Measurements from ENCODE around the gene CPED1.

CPED1 gene

DNA sequence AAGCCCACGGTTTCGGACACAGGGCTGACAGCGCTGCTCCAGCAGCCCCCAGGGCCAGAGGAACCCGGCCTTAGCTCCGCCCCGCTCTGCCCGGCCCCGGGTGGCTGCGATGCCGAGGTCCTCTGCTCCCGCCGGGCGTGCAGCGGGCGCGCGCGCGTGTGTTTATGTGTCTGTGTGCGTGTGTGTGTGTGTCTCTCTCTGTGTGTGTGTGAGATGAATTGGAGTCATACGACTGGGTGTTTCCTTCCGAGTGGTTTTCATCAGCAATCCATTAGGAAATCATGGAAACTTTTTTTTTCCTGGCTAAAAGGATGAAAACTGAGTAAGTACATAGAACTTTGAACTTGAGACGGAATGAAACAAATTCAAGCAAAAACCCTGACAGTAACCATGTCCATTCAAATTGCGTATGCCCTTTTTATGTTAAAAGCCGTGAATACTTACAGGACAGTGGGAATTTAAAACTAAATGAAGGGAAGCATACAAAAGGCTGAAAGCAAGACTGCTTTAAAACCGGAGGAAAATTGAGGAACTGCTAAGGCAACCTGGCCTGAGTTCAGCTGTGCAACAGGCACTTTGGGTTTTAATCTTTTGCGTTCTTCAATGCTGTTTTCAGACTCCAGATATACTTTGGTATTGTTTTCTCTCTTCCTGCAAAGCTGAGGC is at the start of gene CPED1:
Gene CPED1 (plus strand): TSS at position 121 of the 666 bp plus-strand sequence. CDS start 911 bp downstream, outside the sequence.
- peak; percentile 72 for DNase-seq (ENCODE audit: low spot score)

DNA sequence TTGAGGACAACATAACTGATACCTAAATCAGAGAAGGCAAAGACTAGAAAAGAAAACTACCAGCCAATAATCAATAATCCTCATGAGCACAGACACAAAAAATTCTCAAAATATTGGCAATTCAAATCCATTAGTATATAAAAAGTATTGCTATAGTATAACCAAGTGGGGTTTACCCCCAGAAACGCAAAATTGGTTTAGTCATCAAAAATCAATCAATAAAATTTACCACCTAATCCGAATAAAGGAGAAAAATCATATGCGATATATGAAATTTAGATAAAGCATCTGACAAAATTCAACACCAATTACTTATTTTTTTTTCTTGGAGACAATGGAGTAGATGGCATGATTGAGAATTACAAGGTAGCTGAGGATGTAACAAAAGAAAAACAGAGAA is 49.2 kb upstream of the CPED1 start:
- no peak for DNase-seq (ENCODE audit: low spot score)

DNA sequence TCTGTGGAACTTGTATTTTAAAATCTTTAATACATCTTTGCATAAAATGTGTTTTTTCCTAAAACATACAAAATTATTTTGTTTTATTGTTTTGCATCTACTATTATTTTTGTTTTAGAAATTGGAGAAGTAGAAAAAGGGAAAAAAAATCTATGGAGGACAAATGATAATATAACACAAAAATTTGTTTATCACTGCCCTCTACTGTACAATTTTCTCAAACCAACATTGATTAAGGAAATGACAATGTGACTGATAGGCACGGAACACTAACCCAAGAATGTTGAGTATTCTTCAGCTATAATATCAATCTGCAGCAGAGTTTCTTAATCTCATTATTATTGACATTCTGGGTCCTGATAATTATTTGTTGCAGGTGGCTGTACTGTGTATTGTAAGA is 47.4 kb upstream of the CPED1 start:
- DNase-seq (ENCODE audit: low spot score), result no peak

DNA sequence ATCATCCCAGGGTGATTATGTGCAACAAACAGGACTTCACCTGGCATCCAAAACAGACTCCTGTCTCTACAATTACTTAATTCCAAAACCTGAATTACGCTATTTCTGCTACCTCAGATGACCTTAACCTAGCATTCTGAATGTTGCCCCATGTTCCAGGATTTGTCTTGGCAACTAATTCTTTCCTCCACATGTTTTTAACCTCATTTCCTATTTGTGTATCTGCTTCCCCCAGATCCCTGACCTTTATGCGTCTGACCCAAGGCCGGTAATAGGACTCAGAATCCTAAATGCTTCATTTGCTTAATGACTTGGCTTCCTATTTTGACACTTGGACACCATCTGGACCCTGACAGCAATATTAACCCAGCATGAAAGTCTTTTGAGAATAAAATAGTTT is 46.7 kb upstream of the CPED1 start:
- no peak for DNase-seq (ENCODE audit: low spot score)

DNA sequence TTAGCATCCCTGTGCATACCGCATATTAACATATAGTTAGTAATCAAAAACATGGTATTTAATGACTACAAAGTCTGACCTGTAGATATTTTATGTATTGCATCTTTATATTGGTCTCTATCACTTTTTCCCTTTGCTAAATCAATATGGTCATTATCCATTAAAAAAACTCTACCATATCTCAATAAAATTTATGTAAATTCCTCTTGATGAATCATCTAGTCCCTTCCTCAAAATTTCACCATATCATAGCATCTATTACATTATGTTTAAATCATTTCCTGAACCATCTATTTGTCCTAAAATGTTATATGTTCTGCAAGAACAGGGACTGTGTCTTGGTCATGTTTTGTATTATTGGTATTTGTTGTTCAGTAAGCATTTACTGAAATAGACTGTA is 45.6 kb upstream of the CPED1 start:
- no peak for DNase-seq (ENCODE audit: low spot score)

DNA sequence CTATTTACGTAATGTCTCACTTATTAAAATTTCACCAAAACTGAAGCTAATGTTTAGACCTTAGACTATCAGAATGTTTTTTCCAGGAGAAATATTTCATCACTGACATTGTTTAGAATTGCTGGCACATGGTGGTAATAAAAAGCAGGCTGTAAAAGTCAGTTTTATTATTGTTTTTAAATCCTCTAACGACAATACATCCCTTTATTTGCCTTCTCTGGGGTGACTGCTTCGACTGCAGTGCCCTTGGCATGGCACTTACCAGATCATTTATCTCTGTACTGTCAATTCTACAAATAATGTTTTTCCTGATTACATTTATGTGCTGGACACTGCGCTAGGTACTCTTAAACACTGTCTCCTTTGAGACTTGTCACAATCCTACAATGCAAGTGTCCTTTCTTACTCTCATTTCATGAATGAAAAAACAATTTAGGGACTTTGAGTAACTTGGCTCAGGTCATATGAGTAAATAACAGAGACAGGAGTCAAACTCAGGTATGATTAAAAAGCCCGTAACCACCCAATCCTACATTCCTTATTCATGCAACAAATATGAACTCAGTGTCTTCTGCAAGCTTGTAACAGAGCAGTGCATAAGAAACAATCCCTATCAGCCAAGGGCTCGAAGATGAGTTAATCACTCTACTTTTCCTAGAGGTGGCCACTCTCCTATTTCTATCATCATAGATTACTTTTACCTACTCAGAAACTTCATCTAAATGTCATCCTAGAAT is 43.5 kb upstream of the CPED1 start:
- DNase-seq (ENCODE audit: low spot score), result no peak

DNA sequence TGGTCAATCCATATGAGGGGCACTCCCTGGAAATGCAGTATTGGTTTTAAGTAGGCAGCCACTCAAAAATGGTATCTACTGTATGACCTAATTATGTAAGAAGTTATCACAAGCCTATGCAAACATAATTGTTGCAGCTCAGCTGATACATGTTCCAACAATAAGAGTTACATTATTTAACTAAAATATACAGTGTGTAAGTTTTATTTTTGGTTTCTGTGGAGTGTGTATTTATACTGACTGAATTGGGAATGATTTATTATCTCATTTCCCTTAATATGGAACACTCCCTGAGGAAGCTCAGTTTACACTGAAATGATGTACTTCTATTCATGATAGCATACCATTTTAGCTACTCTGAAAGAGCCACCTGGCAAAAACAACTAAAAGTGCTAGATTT is 40.5 kb upstream of the CPED1 start:
- no peak for DNase-seq (ENCODE audit: low spot score)

DNA sequence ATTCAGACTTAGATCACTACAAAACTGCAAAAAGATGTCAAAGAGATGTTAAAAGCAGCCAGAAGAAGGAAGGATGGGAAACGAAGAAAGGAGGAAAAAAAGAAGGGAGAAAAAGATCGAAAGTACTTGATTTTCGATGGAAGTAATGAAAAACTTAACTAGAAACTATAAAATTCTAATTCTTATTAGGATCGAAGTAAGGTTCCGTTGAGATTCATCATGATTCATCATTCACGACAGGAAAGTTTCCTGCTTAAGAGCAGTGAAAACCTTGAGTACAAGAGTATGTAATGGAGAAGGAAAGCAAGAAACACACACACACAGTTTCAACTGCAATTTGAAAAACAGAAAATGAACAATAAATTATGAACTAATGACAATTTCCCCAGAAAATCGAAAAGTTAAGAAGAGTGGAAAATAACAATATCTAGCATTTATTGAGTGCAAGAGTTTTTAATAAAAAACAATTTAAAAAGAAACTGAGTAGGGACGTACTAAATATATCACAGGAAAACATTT is 39.1 kb upstream of the CPED1 start:
- DNase-seq (ENCODE audit: low spot score), result no peak

DNA sequence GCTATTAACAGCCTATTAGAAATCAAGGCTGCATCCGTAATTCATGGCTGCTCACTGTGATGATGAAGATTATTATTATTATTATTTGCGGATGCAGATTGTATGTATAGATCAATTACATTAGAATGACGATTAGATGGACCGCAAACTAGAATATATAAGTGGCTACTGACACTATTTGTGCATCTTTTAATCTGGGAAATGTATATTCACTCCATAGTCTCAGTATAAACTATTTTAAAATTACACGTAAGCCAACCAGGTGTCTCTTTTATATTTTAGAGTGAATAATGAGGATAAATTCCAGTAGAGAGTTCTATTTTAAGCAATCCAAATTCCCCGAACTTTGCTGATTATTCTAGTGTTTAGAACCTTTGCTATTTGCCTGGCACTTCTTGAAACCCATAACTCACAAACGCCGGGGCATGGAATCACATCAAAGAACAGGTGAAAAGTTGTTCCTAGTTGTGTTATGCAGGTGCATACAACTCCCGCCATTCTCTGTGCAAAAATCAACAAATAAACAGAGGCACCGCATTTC is 38.4 kb upstream of the CPED1 start:
- DNase-seq (ENCODE audit: low spot score), result no peak

DNA sequence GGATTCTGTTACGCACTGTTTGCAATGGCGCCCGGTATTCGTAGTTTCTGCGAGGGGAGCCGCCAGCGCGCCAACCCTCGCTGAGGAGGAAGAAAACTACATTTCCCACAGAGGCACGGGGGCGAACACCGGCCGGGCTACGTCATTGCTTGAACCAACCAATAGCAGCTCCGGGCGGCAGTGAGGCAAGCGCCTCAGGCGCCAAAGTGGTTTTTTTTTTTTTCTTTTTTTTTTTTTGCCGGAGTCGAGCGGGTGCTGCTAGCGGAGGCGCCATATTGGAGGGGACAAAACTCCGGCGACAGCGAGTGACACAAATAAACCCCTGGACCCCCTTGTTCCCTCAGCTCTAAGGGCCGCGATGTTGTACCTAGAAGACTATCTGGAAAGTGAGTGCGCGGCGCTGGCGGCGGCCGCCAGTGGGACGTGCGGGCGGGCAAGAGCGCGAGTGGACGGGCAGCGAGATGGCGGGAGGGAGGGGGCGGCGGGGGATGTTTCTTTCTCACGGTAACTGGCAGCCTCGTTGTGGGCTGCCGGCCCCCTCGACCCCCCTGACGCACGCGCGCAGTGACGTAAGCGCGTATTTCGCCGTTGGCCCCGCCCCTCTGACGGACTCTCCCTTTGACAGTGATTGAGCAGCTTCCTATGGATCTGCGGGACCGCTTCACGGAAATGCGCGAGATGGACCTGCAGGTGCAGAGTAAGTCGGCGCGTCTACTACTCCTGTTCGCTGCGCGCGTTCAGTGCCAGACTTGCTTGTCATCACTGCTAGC is 37.8 kb upstream of the CPED1 start, which contains the start of gene ING3:
Gene ING3 (plus strand): TSS at position 239 of the 770 bp plus-strand sequence. CDS start 120 bp downstream, at position 359.
- DNase-seq (ENCODE audit: low spot score), result peak; percentile 94

DNA sequence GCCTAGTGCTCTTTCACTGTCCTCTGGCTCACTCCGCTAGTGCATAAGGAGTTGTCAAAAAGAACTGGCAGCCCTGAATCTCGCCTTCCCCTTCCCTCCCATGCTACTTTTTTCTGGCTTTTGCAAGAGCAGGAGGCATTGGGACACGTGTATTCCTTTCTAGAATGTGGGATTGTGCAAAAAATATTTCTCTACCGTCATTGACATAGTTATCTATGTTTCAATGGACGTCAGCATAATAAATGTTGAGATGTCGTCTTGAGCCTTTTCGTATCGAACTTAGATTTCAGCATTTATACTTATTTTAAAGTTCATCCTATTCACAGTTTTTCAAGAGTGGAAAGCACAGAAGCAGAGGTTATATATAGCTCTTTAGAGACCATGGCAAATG is 37.2 kb upstream of the CPED1 start:
- no peak for DNase-seq (ENCODE audit: low spot score)

DNA sequence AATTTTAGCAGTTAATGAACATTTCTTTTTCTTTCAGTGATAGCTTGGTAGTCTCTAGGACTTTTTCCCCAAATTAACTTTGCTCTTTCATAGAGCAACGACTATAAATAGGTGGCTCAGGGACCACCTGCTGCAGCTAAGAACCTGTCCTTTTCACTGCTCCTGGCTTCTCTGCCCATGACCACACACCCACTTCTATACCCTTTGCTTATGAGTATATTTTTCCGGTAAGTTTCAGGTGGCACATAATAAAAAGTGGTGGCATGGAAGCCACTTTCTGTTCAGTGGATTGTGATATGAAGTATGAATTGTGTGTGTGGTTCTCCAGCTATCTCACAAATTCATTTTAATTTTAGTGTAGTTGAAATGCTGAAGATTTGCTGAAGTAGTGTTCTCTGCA is 36.7 kb upstream of the CPED1 start:
- no peak for DNase-seq (ENCODE audit: low spot score)

DNA sequence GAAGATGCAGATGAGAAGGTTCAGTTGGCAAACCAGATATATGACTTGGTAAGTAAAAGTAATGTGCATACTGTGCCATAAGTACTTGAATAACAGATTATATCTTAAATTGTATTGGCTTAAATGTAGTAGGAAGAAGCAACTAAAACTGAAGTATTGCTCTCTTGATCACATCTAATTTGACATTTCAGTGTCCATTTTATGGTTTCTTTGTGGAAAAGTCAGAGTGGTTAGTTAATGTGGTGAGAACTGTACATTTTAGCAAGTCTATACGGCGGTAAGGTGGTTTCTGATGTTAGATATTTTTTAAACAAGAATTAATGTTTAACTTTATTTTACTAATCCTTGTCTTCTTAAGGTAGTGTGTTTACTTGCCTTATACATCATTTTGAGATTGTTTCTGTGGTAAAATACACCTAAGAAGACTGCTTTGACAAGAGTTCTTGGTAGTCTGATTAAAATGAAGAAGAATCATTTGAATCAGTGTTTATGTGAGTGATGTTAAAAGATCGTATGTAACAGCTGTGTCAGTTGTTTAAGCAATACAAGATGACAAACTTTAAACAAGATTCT is 32.8 kb upstream of the CPED1 start:
- no peak for DNase-seq (ENCODE audit: low spot score)

DNA sequence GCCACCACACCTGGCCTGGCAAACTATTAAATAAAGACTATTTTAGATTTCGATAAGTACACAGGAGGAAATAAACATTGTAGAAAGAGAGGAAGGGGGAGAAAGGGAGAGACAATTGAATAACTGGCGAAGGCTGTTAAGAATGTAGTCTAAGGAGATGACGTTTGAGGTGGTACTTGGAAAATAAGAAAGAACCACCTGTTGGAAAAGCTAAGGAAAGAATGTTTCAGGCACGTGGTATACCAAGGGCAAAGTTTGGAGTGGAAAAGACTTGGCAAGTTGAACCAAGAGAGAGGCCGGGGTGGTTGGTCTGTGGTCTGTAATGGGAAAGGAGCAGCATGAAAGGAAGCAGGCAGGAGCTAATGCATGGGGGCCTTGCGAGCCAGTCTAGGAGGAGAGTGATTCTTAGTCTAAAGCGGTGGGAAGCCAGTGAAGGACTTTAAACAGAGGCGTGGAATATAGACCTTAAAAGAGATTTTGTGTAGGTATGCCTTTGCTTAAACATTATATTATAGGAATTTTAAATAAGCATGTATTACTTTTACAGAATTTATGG is 28.5 kb upstream of the CPED1 start:
- no peak for DNase-seq (ENCODE audit: low spot score)

DNA sequence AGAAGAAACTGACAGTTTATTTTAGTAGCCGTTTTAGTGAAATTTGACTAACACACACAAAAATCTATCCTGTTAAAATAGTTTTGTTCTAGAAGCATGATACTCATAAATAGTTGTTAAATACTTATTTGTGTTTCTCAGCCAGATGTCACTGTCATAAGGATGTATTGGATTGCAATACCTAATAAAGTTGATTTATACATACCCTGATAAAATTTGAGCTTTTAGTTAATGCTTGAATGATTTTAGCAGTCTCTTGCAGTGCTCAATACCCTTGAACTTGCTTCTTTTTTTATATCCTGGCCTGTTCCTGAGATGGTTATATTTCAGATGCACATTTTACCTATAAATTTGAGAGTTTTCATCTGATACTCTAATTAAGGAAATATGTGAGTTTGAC is 27.8 kb upstream of the CPED1 start:
- DNase-seq (ENCODE audit: low spot score), result no peak

DNA sequence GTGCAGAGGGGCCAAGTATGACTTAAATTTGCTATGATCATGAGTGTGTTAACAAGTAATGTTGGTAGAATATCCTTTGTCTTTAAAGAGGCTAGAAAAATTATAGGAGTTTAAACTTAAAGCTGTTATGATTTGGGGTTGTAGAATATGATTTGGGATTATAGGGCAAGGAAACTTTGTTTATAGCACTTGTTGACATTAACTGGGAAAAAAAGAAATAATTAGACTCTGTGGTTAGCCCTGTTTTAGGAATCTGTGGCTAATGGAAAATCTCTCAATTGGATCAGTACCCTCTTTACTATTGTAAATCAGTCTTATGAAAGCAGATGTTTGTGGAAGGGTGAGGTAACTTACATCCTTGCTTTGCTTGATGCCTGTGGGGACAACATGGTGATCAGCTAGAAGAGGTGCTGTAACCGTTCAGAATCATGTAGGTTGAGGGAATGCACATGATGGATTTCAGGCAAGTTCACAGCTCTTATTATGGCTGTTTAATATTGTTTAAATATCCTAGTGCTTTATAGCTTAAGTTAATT is 26.8 kb upstream of the CPED1 start:
- DNase-seq (ENCODE audit: low spot score), result no peak

DNA sequence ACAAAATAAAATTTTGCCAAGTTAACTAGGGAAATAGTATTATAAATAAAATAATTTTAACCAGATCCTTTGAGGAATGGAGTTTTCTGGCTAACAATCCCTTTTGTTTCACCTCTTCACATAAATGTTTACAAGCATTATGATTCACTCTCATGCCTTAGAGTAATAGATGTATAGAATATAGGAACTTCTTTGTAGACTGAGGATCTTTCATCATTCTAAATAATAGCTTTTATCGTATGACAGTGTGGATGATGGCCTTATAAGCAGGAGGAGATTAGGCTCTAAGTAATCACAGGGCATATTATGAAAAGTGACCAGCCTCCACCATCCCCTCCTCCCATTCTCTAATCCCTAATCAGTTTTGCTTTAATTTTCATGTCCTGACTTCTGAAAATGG is 24.4 kb upstream of the CPED1 start:
- no peak for DNase-seq (ENCODE audit: low spot score)

DNA sequence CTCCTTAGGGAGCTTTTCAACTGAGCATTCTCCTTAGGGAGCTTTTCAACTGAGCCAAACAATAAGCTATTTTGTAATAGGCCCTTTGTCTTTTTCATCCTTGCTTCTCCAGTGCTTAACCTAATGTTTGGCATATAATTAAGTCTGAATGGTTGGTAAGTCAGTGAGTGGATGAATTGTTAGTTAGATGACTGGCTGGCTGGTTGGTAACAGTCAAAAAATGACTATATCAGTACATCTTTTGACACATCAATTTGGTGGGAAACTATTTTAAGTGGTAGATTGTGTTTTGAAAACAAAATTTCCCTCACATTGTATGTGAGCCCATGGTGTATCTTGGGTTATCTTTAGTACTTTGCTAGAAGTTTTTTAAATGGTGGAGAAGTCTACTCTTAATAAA is 21.6 kb upstream of the CPED1 start:
- DNase-seq (ENCODE audit: low spot score), result no peak

DNA sequence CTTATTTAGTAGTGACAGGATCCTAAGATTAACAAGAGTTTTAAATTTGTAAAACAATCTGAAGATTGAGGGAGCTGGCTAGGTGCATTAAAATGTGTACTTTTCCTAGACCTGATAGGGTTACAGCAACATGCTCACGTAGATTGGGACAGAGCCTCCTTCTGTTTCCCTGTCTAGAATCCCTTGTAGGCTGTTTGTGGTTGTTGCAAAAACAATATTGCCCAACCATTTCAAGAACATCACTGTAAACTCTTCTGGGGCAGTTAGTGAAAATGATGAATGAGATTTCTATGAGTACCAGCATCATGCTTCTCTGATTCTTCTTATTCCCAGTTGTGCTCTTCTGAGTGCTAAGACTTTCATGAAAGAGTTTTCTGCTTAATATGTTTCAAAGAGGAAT is 14.7 kb upstream of the CPED1 start:
- DNase-seq (ENCODE audit: low spot score), result no peak

DNA sequence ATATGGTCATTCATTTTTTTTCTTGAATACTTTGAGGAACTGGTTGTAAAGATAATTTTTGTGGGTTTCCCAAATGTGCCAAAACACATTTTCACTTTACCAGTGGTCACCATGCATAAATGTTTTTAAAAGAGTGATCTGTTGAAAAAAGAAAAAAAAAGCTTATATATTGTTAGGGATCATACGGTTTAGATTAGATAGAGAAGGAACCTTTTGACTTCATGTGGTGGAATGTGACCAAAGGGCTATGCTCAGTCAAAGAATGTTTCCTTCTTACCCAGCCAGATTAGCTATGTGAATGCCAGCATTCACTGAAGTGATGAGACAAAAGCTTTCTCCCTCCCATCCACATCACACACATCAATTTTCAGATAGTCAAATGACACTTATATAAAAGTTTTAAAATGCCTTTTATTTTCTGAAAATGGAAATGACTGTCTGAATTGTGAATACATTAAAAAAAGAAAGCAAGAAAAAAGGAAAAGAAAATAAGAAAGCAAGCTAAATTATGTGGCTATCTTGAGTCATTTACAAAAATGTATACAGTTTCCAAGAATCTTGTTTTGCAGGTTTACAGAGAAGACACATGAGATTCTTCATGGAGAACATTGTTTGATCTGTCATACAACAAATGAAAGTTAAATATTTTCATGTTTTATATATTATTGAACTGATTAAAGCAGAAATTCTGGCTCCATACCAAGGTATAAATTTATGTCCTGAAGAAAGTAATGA is 8.6 kb upstream of the CPED1 start:
- peak; percentile 37 for DNase-seq (ENCODE audit: low spot score)

DNA sequence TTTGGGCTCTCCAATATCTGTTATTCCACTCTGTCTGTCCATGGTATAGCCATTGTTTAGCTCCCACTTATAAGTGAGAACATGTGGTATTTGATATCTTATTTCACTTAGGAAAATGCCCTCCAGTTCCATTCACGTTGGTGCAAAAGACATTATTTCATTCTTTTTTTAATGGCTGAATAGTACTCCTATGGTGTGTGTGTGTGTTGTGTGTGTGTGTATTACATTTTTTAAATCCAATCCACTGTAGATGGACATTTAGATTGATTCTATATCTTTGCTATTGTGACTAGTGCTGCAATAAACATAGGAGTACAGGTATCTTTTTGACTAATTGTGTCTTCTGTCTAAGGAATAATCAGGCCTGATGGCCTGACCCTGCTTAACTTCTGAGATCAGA is 7.4 kb upstream of the CPED1 start:
- DNase-seq (ENCODE audit: low spot score), result no peak

Measured in AG08396 (cell line).